ENCODE data around the gene SPRYD3. TPM values are rescaled to one million over a fixed set of nuclear protein-coding genes. Genes with fewer than 3 reads are reported as not detected.

The SPRYD3 gene
- polyA plus RNA-seq, 1 donor, result 25.0 TPM

GRCh38 chr12:53101931-53102781, 23.0 kb upstream of the SPRYD3 start:
- peak overlapping the region; percentile 91 for H3K27ac ChIP-seq (ENCODE audit: low read length)
- peak; percentile 58 to 86 for DNase-seq
- no CpG with 5 or more reads among the region's 12 CpGs for WGBS (ENCODE audit: insufficient coverage, low lambda C conversion rate)

GRCh38 chr12:53101266-53101665, 22.1 kb upstream of the SPRYD3 start:
- no CpG with 5 or more reads among the region's 7 CpGs for WGBS (ENCODE audit: insufficient coverage, low lambda C conversion rate)
- H3K4me1 ChIP-seq (ENCODE audit: control insufficient read depth, insufficient read depth, low read length), result peaks cover 66% of the 10 kb centered on the region
- no peak overlapping the region for H3K27ac ChIP-seq (ENCODE audit: low read length)
- H3K9me3 ChIP-seq (ENCODE audit: control insufficient read depth, low read depth, low read length), result no peaks in the 10 kb centered on the region
- DNase-seq, result no peak
- peaks cover 13% of the 10 kb centered on the region for H3K27me3 ChIP-seq (ENCODE audit: control insufficient read depth, insufficient read depth, low read length)
- no peaks in the 10 kb centered on the region for H3K36me3 ChIP-seq (ENCODE audit: control insufficient read depth, insufficient read depth, low read length)
- no peak overlapping the region for H3K4me3 ChIP-seq (ENCODE audit: low read length)

More at GRCh38 chr12:53101931-53102781, 23.0 kb upstream of the SPRYD3 start:
- H3K36me3 ChIP-seq (ENCODE audit: control insufficient read depth, insufficient read depth, low read length), result no peaks in the 10 kb centered on the region
- H3K9me3 ChIP-seq (ENCODE audit: control insufficient read depth, low read depth, low read length), result no peaks in the 10 kb centered on the region
- no peak overlapping the region for H3K4me3 ChIP-seq (ENCODE audit: low read length)
- H3K4me1 ChIP-seq (ENCODE audit: control insufficient read depth, insufficient read depth, low read length), result peaks cover 60% of the 10 kb centered on the region
- H3K27me3 ChIP-seq (ENCODE audit: control insufficient read depth, insufficient read depth, low read length), result peaks cover 4% of the 10 kb centered on the region

GRCh38 chr12:53100466-53101151, 21.4 kb upstream of the SPRYD3 start:
- H3K4me1 ChIP-seq (ENCODE audit: control insufficient read depth, insufficient read depth, low read length), result peaks cover 67% of the 10 kb centered on the region
- H3K9me3 ChIP-seq (ENCODE audit: control insufficient read depth, low read depth, low read length), result no peaks in the 10 kb centered on the region
- no CpG with 5 or more reads among the region's 13 CpGs for WGBS (ENCODE audit: insufficient coverage, low lambda C conversion rate)
- no peak for DNase-seq
- no peak overlapping the region for H3K4me3 ChIP-seq (ENCODE audit: low read length)
- no peak overlapping the region for H3K27ac ChIP-seq (ENCODE audit: low read length)
- H3K27me3 ChIP-seq (ENCODE audit: control insufficient read depth, insufficient read depth, low read length), result peaks cover 14% of the 10 kb centered on the region
- no peaks in the 10 kb centered on the region for H3K36me3 ChIP-seq (ENCODE audit: control insufficient read depth, insufficient read depth, low read length)

GRCh38 chr12:53099071-53099882, 20.1 kb upstream of the SPRYD3 start:
- peak overlapping the region; percentile 49 for H3K27ac ChIP-seq (ENCODE audit: low read length)
- H3K36me3 ChIP-seq (ENCODE audit: control insufficient read depth, insufficient read depth, low read length), result no peaks in the 10 kb centered on the region
- H3K4me1 ChIP-seq (ENCODE audit: control insufficient read depth, insufficient read depth, low read length), result peaks cover 57% of the 10 kb centered on the region
- no peaks in the 10 kb centered on the region for H3K9me3 ChIP-seq (ENCODE audit: control insufficient read depth, low read depth, low read length)
- H3K27me3 ChIP-seq (ENCODE audit: control insufficient read depth, insufficient read depth, low read length), result peaks cover 14% of the 10 kb centered on the region
- no peak overlapping the region for H3K4me3 ChIP-seq (ENCODE audit: low read length)
- 80% methylated on average over 1 of the region's 6 CpGs for WGBS (ENCODE audit: insufficient coverage, low lambda C conversion rate)
- DNase-seq, result peak; percentile 79 to 80

- Histone ChIP-seq H3K4me3 (ENCODE audit: low read length) (peak overlapping the region; percentile 57), H3K4me1 (ENCODE audit: control insufficient read depth, insufficient read depth, low read length) (peaks cover 51% of the 10 kb centered on the region), H3K36me3 (ENCODE audit: control insufficient read depth, insufficient read depth, low read length) (no peaks in the 10 kb centered on the region), H3K27ac (ENCODE audit: low read length) (peak overlapping the region; percentile 63), H3K9me3 (ENCODE audit: control insufficient read depth, low read depth, low read length) (no peaks in the 10 kb centered on the region), H3K27me3 (ENCODE audit: control insufficient read depth, insufficient read depth, low read length) (peaks cover 14% of the 10 kb centered on the region)
- no peak for DNase-seq
- no CpG with 5 or more reads among the region's 13 CpGs for WGBS (ENCODE audit: insufficient coverage, low lambda C conversion rate)
These were observed 19.3 kb upstream of the SPRYD3 start for GRCh38 chr12:53098354-53098981.

GRCh38 chr12:53097564-53098353, 18.6 kb upstream of the SPRYD3 start, which contains the start of gene IGFBP6:
TSS of gene IGFBP6 (plus strand) at chr12:53097667. CDS start at chr12:53097718, 51 bp downstream.
- H3K9me3 ChIP-seq (ENCODE audit: control insufficient read depth, low read depth, low read length), result no peaks in the 10 kb centered on the region
- no CpG with 5 or more reads among the region's 51 CpGs for WGBS (ENCODE audit: insufficient coverage, low lambda C conversion rate)
- DNase-seq, result peak; percentile 53 to 71
- H3K4me3 ChIP-seq (ENCODE audit: low read length), result peak within 1 kb of the TSS; percentile 57
- no peaks in the 10 kb centered on the region for H3K36me3 ChIP-seq (ENCODE audit: control insufficient read depth, insufficient read depth, low read length)
- H3K27ac ChIP-seq (ENCODE audit: low read length), result peak within 1 kb of the TSS; percentile 63
- peaks cover 14% of the 10 kb centered on the region for H3K27me3 ChIP-seq (ENCODE audit: control insufficient read depth, insufficient read depth, low read length)
- peaks cover 46% of the 10 kb centered on the region for H3K4me1 ChIP-seq (ENCODE audit: control insufficient read depth, insufficient read depth, low read length)

GRCh38 chr12:53097207-53097563, 18.0 kb upstream of the SPRYD3 start:
- DNase-seq, result peak; percentile 35 to 41
- H3K4me1 ChIP-seq (ENCODE audit: control insufficient read depth, insufficient read depth, low read length), result peaks cover 40% of the 10 kb centered on the region
- WGBS (ENCODE audit: insufficient coverage, low lambda C conversion rate), result no CpG with 5 or more reads among the region's 9 CpGs
- H3K27me3 ChIP-seq (ENCODE audit: control insufficient read depth, insufficient read depth, low read length), result peaks cover 14% of the 10 kb centered on the region
- no peaks in the 10 kb centered on the region for H3K36me3 ChIP-seq (ENCODE audit: control insufficient read depth, insufficient read depth, low read length)
- peak overlapping the region; percentile 63 for H3K27ac ChIP-seq (ENCODE audit: low read length)
- H3K9me3 ChIP-seq (ENCODE audit: control insufficient read depth, low read depth, low read length), result no peaks in the 10 kb centered on the region
- peak overlapping the region; percentile 57 for H3K4me3 ChIP-seq (ENCODE audit: low read length)

GRCh38 chr12:53096759-53097158, 17.6 kb upstream of the SPRYD3 start:
- Histone ChIP-seq H3K4me3 (ENCODE audit: low read length) (peak overlapping the region; percentile 57), H3K9me3 (ENCODE audit: control insufficient read depth, low read depth, low read length) (no peaks in the 10 kb centered on the region)

GRCh38 chr12:53096089-53096741, 17.0 kb upstream of the SPRYD3 start:
- DNase-seq, result peak; percentile 37 to 59
- Histone ChIP-seq H3K36me3 (ENCODE audit: control insufficient read depth, insufficient read depth, low read length) (no peaks in the 10 kb centered on the region), H3K4me3 (ENCODE audit: low read length) (no peak overlapping the region), H3K27me3 (ENCODE audit: control insufficient read depth, insufficient read depth, low read length) (peaks cover 14% of the 10 kb centered on the region), H3K27ac (ENCODE audit: low read length) (no peak overlapping the region), H3K9me3 (ENCODE audit: control insufficient read depth, low read depth, low read length) (no peaks in the 10 kb centered on the region), H3K4me1 (ENCODE audit: control insufficient read depth, insufficient read depth, low read length) (peaks cover 36% of the 10 kb centered on the region)
- WGBS (ENCODE audit: insufficient coverage, low lambda C conversion rate), result no CpG with 5 or more reads among the region's 11 CpGs

More at GRCh38 chr12:53096759-53097158, 17.6 kb upstream of the SPRYD3 start:
- no CpG with 5 or more reads among the region's 9 CpGs for WGBS (ENCODE audit: insufficient coverage, low lambda C conversion rate)
- H3K27me3 ChIP-seq (ENCODE audit: control insufficient read depth, insufficient read depth, low read length), result peaks cover 14% of the 10 kb centered on the region
- H3K36me3 ChIP-seq (ENCODE audit: control insufficient read depth, insufficient read depth, low read length), result no peaks in the 10 kb centered on the region
- no peak for DNase-seq
- H3K4me1 ChIP-seq (ENCODE audit: control insufficient read depth, insufficient read depth, low read length), result peaks cover 36% of the 10 kb centered on the region
- H3K27ac ChIP-seq (ENCODE audit: low read length), result peak overlapping the region; percentile 63

Data from large intestine (tissue), 3 donors.